OCI-LY1 (cell line): Measurements from ENCODE around the gene FYTTD1.

Source experiments
- CTCF ChIP-seq: fragments of 200-600 bp; sonication (generic), shearing (Covaris generic); IDR thresholded peaks from 2 replicates; pipeline ENCODE4 v1.5.1; 2017; ENCODE audit warnings: mild to moderate bottlenecking, antibody characterized with exemption, low read length, moderate library complexity, mixed read lengths
- EZH2 ChIP-seq: fragments of 200-600 bp; sonication (generic), shearing (Covaris generic); IDR thresholded peaks from 2 replicates; pipeline ENCODE4 v1.8.0; 2017; ENCODE audit warnings: borderline replicate concordance, mixed run types, mild to moderate bottlenecking, antibody characterized with exemption, low read length, moderate library complexity, mixed read lengths

- no peak for TF ChIP-seq CTCF
- no peak for TF ChIP-seq EZH2
Observed at GRCh38 chr3:197790033-197790432, 40.4 kb downstream of the FYTTD1 start.
